Measurements from ENCODE around the gene BSCL2. TPM values are rescaled to one million over a fixed set of nuclear protein-coding genes. Genes with fewer than 3 reads are reported as not detected.
A peak's percentile ranks its signal among the peaks of the same experiment; 100 is the strongest.
"Not testable (repeated sequence)": the region's sequence is repeated elsewhere in the genome, so short reads cannot be mapped to it uniquely, and the experiment has no call there.

BSCL2 gene
- total and polyA plus RNA-seq, 2 donors (not counting 3 experiments of a cell fraction or from before 2014, with no cell fraction given), result 31.1 to 94.8 TPM

GRCh38 chr11:62705413-62705812, 1.8 kb downstream of the BSCL2 start:
- Histone ChIP-seq H3K9me1 (replicated peaks; ENCODE audit: control insufficient read depth, extremely low read depth, insufficient read depth, low read length) (no peaks in the 10 kb centered on the region), H3K9me3 (replicated peaks; ENCODE audit: control insufficient read depth, insufficient read depth, low read length) (no peaks in the 10 kb centered on the region), H3K79me2 (ENCODE audit: control insufficient read depth, insufficient read depth, low read length) (no peaks in the 10 kb centered on the region), H3K9ac (replicated peaks; ENCODE audit: extremely low read depth, insufficient read depth, low read length) (peak overlapping the region; percentile 65), H3K4me2 (ENCODE audit: insufficient read depth, low read length) (peak overlapping the region; percentile 81), H3K4me1 (ENCODE audit: control insufficient read depth, extremely low read depth, insufficient read depth, low read length) (peaks cover 25% of the 10 kb centered on the region), H3K27me3 (ENCODE audit: control insufficient read depth in 2 of 2, insufficient read depth in 2 of 2, low read length in 2 of 2) (no peaks in the 10 kb centered on the region), H3K36me3 (ENCODE audit: control insufficient read depth in 2 of 2, extremely low read depth in 1 of 2, insufficient read depth in 2 of 2, low read length in 2 of 2) (no peaks in the 10 kb centered on the region), H3K27ac (ENCODE audit: insufficient read depth, low read depth, low read length) (peak overlapping the region; percentile 37), H4K20me1 (replicated peaks; ENCODE audit: control insufficient read depth, extremely low read depth, insufficient read depth, low read length) (no peaks in the 10 kb centered on the region), H2AFZ (ENCODE audit: low read depth, low read length) (peak overlapping the region; percentile 65), H3K4me3 (replicated peaks in 1 of 3; ENCODE audit: insufficient read depth in 1 of 3, low read depth in 1 of 3, low read length in 3 of 3) (peak overlapping the region; percentile 13 to 81 (median 41))
- peak; percentile 76 for FAIRE-seq
- CTCF ChIA-PET, result interaction anchor here (0.9 to 2.5 kb wide), 6 partner anchors 9 to 162 kb away, joined by 3 to 14 read pairs (median 6); partner anchors contain the start of gene HNRNPUL2
- DNase-seq (ENCODE audit: low read depth, low spot score), result no peak
- BruUV-seq (replicated peaks), result no TSS peak
- POLR2A ChIA-PET, result interaction anchor here (1.5 kb wide), 1 partner anchor 40 kb away, joined by 19 read pairs; the partner anchor contains the start of genes C11orf98 and CSKMT
- TF ChIP-seq, protein P1, sequence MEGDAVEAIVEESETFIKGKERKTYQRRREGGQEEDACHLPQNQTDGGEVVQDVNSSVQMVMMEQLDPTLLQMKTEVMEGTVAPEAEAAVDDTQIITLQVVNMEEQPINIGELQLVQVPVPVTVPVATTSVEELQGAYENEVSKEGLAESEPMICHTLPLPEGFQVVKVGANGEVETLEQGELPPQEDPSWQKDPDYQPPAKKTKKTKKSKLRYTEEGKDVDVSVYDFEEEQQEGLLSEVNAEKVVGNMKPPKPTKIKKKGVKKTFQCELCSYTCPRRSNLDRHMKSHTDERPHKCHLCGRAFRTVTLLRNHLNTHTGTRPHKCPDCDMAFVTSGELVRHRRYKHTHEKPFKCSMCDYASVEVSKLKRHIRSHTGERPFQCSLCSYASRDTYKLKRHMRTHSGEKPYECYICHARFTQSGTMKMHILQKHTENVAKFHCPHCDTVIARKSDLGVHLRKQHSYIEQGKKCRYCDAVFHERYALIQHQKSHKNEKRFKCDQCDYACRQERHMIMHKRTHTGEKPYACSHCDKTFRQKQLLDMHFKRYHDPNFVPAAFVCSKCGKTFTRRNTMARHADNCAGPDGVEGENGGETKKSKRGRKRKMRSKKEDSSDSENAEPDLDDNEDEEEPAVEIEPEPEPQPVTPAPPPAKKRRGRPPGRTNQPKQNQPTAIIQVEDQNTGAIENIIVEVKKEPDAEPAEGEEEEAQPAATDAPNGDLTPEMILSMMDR (IDR thresholded peaks at IDR 0.05; ENCODE audit: extremely low read depth in 1 of 2, insufficient read depth in 1 of 2, low read depth in 1 of 2, low read length in 2 of 2), result peak in 1 of 2 donors; percentile 17
- no peak for TF ChIP-seq POLR2A (IDR thresholded peaks at IDR 0.05; ENCODE audit: low read depth, low read length)
- intact Hi-C loops (cut with micrococcal nuclease) (loop anchor here (5.0 kb wide), 2 partner anchors 38 to 53 kb away; partner anchors contain the start of genes C11orf98, CSKMT and INTS5), dilution Hi-C loops (cut with MboI; ENCODE audit: extremely low pct_ligation_motif_present, low sequenced_read_pairs) (no loop called here)

- H4K20me1 ChIP-seq (replicated peaks; ENCODE audit: control insufficient read depth, extremely low read depth, insufficient read depth, low read length); BruUV-seq (replicated peaks); DNase-seq (ENCODE audit: low read depth, low spot score); FAIRE-seq; H3K9me3 ChIP-seq (replicated peaks; ENCODE audit: control insufficient read depth, insufficient read depth, low read length); H3K4me2 ChIP-seq (ENCODE audit: insufficient read depth, low read length); H3K36me3 ChIP-seq (ENCODE audit: control insufficient read depth in 2 of 2, extremely low read depth in 1 of 2, insufficient read depth in 2 of 2, low read length in 2 of 2); H3K9me1 ChIP-seq (replicated peaks; ENCODE audit: control insufficient read depth, extremely low read depth, insufficient read depth, low read length); POLR2A ChIA-PET; dilution Hi-C loops (cut with MboI; ENCODE audit: extremely low pct_ligation_motif_present, low sequenced_read_pairs); H3K79me2 ChIP-seq (ENCODE audit: control insufficient read depth, insufficient read depth, low read length); H3K27me3 ChIP-seq (ENCODE audit: control insufficient read depth in 2 of 2, insufficient read depth in 2 of 2, low read length in 2 of 2); H3K27ac ChIP-seq (ENCODE audit: insufficient read depth, low read depth, low read length); H2AFZ ChIP-seq (ENCODE audit: low read depth, low read length); intact Hi-C loops (cut with micrococcal nuclease); H3K4me3 ChIP-seq (replicated peaks in 1 of 3; ENCODE audit: insufficient read depth in 1 of 3, low read depth in 1 of 3, low read length in 3 of 3); H3K9ac ChIP-seq (replicated peaks; ENCODE audit: extremely low read depth, insufficient read depth, low read length): not testable (repeated sequence)
- CTCF ChIA-PET, result interaction anchor here (2.5 kb wide), 1 partner anchor 23 kb away, joined by 8 read pairs; no protein-coding TSS in a partner anchor
- H3K4me1 ChIP-seq (ENCODE audit: control insufficient read depth, extremely low read depth, insufficient read depth, low read length), result peaks cover 17% of the 10 kb centered on the region
Observed at GRCh38 chr11:62703921-62704320, 3.3 kb downstream of the BSCL2 start.

Data from endothelial cell of umbilical vein (primary cell).